T1000 (cell line): Measurements from ENCODE around the gene B9D2.

Source experiments
- DNase-seq: peaks from one replicate; lab custom pipeline; 2025; ENCODE audit warnings: mixed read lengths; lab: John Stamatoyannopoulos, UW

The B9D2 gene

GRCh38 chr19:41327576-41328156 is 36.3 kb downstream of the B9D2 start:
- DNase-seq = peak; percentile 20

DNA sequence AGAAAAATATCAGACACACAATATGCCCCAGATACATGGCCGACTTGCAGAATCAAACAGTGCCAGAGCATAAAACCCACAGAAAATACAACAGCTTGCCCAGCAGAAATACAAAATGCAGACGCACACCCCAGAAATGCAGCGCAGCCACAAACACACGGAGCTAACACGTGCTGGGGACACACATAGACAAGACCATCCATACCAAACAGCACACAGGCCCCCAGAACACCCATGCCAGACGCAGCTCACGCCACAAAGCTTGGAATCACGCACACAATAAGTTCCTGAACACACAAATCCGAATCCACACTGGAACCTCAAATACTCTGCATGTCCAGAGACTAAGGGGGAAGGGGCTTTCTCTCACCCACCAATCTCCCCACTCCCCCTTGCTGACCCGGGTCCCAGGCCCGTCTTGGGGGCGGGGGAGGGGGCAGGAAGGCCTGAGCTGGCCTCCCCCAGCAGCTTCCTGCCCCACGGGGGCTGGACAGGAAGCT is 36.8 kb downstream of the B9D2 start:
- DNase-seq = no peak

DNA sequence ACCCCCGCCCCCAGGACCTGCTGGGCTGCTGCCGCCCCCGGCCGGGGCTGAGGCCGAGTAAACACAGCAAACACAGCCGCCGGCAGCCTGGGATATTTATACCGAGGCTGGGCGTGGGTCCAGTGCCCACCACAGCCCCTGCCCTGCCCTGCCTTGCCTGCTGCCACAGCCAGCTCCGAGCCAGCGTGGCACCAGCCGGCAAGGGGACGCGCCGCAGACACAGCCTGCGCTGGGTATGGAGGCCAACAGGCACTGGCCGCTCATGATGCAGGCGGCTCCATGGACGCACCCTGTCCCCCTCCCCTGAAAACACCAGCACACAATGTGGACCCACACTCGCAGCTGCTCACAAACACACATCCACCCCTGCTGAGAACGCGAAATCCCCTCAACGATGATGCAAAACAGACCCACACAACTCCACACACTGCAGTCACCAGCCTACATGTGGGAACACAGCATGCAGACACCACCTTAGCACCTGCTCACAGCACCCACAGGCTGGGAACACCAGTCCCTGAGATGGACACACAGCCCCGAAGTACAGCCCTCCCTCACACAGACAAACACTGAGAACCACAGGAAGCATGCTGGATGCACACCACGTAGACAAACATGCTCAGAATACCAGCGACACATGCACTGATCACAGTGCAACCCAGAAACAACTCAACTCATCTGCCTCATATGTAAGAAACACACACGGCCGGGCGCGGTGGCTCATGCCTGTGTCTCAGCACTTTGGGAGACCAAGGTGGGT is 37.8 kb downstream of the B9D2 start:
- DNase-seq = no peak

DNA sequence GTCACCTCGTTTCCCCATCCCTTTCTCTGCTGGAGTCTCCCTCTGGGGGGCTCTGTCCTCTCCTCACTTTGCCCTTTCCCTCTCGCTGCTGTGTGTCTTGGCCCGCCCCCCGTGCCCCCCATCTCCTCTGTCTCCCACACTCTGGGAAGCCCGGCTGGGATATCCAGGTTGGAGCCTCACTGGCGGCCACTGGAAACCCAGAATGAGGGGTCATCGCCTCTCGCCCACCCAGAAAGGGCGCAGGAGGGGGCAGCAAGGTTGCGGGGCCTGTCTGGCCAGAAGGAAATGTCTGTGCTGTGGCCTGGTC is 38.4 kb downstream of the B9D2 start:
- no peak for DNase-seq

DNA sequence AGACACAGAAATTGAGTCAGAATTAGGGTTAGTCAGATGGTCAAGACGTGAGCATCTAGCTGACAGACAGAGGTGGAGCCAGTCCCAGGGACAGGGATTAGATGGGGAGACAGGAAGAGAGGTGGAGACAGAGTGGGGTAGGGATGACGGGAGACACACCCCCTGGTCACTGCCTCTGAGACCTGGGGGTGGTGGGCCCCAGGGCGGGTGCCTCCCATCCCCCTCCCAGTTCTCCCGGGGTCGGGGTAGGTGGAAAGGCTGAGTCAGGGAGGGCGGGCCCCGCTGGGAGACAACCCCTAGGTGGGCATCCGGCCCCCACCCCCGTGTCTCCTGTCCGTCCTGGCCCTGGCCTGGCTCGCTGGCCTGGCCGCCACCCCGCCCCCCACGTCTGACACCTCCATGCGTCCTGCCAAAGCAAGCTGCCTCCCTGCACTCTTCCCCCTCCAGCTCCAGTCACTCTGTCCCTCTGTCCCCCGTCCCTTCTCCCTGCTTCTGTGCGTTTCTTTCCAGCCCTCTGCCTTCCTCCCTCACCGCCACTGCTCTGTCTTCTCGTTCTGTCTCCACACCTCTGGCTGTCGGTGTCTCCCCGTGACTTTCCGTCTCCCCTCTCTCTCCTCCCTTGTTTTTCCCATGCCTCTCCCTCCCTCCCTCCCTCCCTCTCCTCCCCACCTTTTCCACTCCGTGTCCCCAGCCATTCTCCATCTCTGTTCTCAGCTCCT is 38.9 kb downstream of the B9D2 start:
- peak; percentile 64 for DNase-seq

- no peak for DNase-seq
Observed at GRCh38 chr19:41324231-41324702, 39.7 kb downstream of the B9D2 start.

DNA sequence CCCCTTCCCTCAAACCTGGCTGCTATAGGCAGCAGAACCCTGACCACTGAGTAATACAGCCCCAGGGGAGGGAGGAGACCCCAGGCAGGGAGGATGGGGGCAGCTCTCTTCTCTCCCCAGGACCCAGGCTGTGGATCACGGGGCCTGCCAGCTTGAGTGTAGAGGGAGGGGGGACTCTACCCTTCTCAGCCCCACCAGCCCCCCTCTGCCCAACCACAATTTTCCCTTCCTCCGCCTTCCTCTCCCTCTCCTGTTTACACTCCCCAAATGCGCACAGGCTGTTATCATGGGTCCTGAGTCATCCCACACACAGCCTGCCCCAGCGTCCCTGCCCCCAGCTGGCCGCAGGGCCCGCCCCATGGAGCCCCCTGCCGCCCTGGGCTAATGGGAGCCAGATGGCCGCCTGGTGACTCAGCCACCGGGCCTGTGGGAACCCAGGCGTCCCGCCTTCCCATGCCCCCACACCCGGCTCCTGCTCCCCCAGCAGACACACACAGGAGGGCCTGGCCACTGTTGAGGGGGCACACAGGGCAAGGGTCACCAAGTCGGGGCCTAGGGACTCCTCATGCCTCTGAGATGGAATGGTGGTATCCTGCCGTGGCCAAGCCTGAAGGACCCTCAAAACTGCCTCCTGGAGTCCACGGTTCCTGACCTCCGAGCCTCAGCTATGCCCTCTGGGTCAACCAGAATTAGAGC is 40.4 kb downstream of the B9D2 start:
- peak; percentile 81 for DNase-seq

DNA sequence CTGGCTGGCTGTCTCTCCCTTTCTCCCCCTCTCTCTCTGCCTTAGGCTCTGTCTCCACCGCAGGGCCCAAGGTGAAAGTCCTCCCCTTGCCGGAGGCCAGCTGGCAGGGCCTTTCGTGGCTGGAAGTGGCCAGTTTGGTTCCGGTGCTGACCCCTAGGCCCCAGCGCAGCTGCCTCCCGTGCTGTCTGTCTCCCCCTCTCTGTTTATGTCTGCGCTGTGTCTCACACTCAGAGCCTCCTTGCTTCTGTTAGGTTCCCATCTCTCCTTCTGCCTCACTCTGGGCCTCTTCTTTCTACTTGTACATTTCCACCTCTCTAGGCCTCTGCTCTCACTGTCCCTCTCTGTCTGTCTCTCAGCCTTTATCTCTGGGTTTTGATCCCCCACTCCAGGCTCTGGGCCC is 40.9 kb downstream of the B9D2 start:
- peak; percentile 45 for DNase-seq

DNA sequence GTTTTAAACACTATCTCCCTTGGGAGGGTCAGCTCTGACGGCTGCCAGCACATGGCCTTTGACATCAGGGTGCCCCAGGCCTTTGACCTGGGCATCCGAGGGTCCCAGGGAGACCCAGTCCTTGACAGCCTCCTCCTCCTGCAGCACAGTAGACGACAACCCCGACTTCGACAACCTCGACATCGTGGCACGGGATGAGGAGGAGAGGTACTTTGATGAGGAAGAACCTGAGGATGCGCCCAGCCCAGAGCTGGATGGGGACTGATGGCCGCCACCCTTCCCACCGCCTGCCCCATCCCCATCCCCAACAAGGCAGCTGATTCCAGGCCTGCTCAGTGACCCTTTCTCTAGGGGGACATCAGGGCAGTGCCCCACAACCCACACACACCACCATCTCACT is 41.5 kb downstream of the B9D2 start:
- no peak for DNase-seq

GRCh38 chr19:41321600-41322270 is 42.2 kb downstream of the B9D2 start:
- peak; percentile 71 for DNase-seq

DNA sequence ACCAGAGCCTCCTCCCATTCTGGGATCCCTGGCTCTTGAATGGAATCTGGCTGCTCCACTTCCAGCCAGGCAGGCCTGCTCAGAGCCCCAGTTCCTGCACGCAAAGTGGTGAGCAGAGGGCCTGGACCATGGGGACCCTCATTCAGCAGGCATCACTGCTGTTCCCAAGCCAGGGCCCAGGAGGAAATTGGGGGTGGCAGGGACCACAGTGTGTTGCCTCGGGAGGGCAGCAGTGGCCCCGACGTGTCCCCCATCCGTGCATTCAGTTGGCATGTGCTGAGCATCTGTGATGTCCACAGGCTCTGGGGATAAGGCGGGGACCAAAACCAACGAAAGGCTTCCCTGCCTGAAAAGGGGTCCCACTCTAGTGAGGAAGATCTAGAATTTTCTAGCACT is 42.7 kb downstream of the B9D2 start:
- no peak for DNase-seq

DNA sequence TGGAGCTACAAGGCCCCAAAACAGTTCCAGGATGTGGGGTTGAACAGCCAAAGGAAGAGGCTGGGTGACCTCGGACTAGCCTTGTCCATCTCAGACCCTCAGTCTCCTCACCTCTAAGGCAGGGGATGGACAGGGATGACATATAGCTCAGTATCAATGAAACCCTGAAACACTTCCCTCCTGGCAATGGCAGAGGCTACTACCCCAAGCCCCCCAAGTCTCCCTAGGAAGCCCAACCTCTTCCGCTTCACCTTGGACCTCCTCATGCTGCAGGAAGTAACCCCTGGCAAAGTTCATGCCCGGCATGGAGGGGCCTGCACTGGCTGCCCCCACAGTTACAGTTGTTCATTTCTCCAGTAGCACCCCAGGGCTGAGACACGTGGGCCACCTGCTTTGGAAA is 43.4 kb downstream of the B9D2 start:
- DNase-seq = no peak

DNA sequence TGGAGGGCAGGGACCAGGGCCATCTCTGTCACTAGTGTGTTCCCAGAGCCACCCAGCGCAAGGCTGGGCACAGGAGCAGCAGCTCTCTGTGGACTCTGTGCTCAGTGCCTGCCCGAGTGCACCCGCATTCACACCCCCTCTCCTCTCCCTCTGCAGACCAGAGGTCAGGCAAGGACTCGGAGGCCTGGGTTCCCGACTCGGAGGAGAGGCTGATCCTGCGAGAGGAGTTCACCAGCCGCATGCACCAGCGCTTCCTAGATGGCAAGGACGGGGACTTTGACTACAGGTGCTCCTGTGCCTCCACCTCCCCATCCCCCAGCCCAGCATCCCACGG is 43.8 kb downstream of the B9D2 start:
- no peak for DNase-seq

GRCh38 chr19:41319500-41320184 is 44.3 kb downstream of the B9D2 start:
- no peak for DNase-seq

DNA sequence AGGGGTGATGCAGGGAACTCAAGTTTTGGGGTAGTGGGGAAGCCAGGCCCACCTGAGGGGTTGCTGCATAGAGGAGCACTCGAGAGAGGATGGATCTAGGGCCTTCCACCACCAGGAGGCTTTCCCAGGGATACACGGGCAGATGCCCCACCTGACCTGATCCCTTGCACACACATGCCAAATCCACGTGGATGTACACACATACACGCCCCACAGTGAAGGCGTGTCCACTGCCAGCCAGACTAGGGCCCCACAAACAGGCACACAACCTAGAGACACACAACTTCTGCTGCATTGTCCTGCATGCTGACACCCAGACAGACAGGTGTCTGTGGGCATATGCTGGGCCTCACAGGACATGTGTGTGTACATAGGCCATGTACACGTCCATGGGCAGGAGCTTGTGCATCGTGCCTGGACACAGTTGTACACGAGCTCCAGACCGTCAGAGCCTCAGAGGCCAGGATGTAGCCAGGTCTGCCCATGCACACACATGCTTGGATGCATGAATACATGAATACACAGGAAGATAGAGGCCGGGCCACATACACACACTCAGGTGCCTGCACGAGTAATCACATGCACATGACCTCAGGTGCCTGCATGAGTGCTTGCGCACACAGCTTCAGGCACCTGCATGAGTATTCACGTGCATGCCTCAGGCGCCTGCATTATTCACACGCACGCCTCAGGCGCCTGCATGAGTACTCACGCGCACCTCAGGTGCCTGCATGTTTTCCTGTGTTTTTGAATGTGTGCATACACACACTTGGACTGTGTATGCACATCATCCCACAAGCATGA is 45.1 kb downstream of the B9D2 start:
- no peak for DNase-seq

GRCh38 chr19:41316306-41316920 is 47.5 kb downstream of the B9D2 start:
- DNase-seq = no peak

GRCh38 chr19:41311613-41312012 is 52.3 kb downstream of the B9D2 start:
- no peak for DNase-seq

GRCh38 chr19:41311072-41311471 is 52.9 kb downstream of the B9D2 start:
- no peak for DNase-seq

- peak; percentile 91 for DNase-seq
Observed at GRCh38 chr19:41310033-41310831, 53.7 kb downstream of the B9D2 start, which contains the start of gene CCDC97. Gene CCDC97 (plus strand): TSS chr19:41310172. CDS start chr19:41310311, 139 bp downstream.
